Fibroblast of pulmonary artery (primary cell): ENCODE results near the gene ZFR2.
"Not testable (repeated sequence)": the region's sequence is repeated elsewhere in the genome, so short reads cannot be mapped to it uniquely, and the experiment has no call there.

Source experiments
- DNase-seq: peaks from one replicate; pipeline ENCODE4 v3.0.0-alpha.2; 2010; ENCODE audit warnings: low read depth
- H3K4me3 ChIP-seq: replicated peaks from 2 replicates; pipeline ENCODE4 v1.5.1; 2011; ENCODE audit warnings: low read depth, mild to moderate bottlenecking, control low read depth, low read length, moderate library complexity
- CTCF ChIP-seq: IDR thresholded peaks from 2 replicates; pipeline ENCODE4 v1.5.1; 2011; ENCODE audit warnings: mild to moderate bottlenecking, control low read depth, low read length, inconsistent platforms; ENCODE audit errors: missing control alignments

Gene ZFR2

GRCh38 chr19:3760871-3761361, 107.9 kb downstream of the ZFR2 start:
- TF ChIP-seq CTCF = no peak
- peak overlapping the region; percentile 100 for H3K4me3 ChIP-seq
- peak; percentile 10 for DNase-seq

- H3K4me3 ChIP-seq = no peak overlapping the region
- no peak for TF ChIP-seq CTCF
Measured at GRCh38 chr19:3759482-3760254, 109.2 kb downstream of the ZFR2 start.

GRCh38 chr19:3758297-3758696, 110.5 kb downstream of the ZFR2 start:
- H3K4me3 ChIP-seq, DNase-seq: not testable (repeated sequence)

More at GRCh38 chr19:3759482-3760254, 109.2 kb downstream of the ZFR2 start:
- DNase-seq = no peak

DNA sequence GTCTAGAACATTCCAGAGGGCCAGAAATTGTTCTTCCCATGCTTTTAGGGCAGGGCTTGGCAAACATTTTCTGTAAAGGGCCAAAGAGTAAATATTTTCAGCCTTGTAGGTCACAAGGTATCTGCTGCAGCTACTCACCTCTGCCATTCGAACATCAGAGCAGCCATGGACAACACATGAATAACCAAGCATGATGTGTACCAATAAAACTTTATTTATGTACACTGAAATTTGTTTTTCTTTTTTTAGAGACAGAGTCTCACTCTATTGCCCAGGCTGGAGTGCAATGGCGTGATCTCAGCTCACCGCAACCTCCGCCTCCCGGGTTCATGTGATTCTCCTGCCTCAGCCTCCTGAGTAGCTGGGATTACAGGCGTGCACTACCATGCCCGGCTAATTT, 111.1 kb downstream of the ZFR2 start:
- DNase-seq, H3K4me3 ChIP-seq: not testable (repeated sequence)
